HepG2 (cell line): ENCODE measurements around the gene HSDL1. TPM values are rescaled to one million over a fixed set of nuclear protein-coding genes. Genes with fewer than 3 reads are reported as not detected.

ENCODE experiments used
- ATAC-seq: fragments of 200-7000 bp; cut with Tn5 transposase; 3 replicates; pipeline ENCODE4 v1.9.1; 2020; ENCODE audit warnings: mild to moderate bottlenecking, moderate library complexity
- BruUV-seq: library from RNA; stranded (reverse); fragments of 400-500 nt; replicated peaks from 2 replicates; lab custom pipeline; 2021; lab: Mats Ljungman, UMichigan
- CTCF ChIA-PET: fragments of 300-600 bp; formaldehyde crosslinking; extraction: SDS; loops from one replicate; lab custom pipeline; 2021; ENCODE audit warnings: low total read pairs, inconsistent platforms, low intra/inter-chr PET ratio; lab: Yijun Ruan, JAX
- POLR2A ChIA-PET: fragments of 350-600 bp; sonication (Branson Sonifier 250); formaldehyde crosslinking; loops from one replicate; lab custom pipeline; 2020; ENCODE audit warnings: antibody characterized with exemption, inconsistent platforms; lab: Yijun Ruan, JAX
- DNase-seq: peaks from one replicate; pipeline ENCODE4 v3.0.0-alpha.2; 2015; ENCODE audit warnings: low spot score
- FAIRE-seq: peaks from 3 replicates; lab custom pipeline; 2011; peaks lifted over from hg19 to GRCh38; lab: Jason Lieb, UNC
- H2AFZ ChIP-seq: one replicate; pipeline ENCODE4 v1.6.1; 2011; ENCODE audit warnings: low read length, inconsistent platforms
- H3K27ac ChIP-seq: fragments of 300-600 bp; 3 replicates; pipeline ENCODE4 v1.8.0; 2011; ENCODE audit warnings: mixed run types, mild to moderate bottlenecking, mixed read lengths, low read length, inconsistent platforms; ENCODE audit not compliant: insufficient read depth; ENCODE audit errors: extremely low read length
- H3K27me3 ChIP-seq, 2 experiments: fragments of 200-600 bp in 1 of 2; 2 replicates in 1 of 2; 3 replicates in 1 of 2; pipeline versions ENCODE4 v1.6.0 to v1.8.0; 2011; ENCODE audit warnings: low read length in 2 of 2, mild to moderate bottlenecking in 2 of 2, moderate library complexity in 2 of 2, inconsistent platforms in 1 of 2; ENCODE audit not compliant: insufficient read depth in 2 of 2, control insufficient read depth in 1 of 2
- H3K36me3 ChIP-seq, 2 experiments: fragments of 200-600 bp in 1 of 2; replicated peaks in 1 of 2; 2 replicates in 1 of 2; 3 replicates in 1 of 2; pipeline versions ENCODE4 v1.5.1 to v1.8.0; 2011; ENCODE audit warnings: low read length in 2 of 2, inconsistent platforms in 1 of 2; ENCODE audit not compliant: insufficient read depth in 2 of 2, control insufficient read depth in 1 of 2
- H3K4me1 ChIP-seq: 2 replicates; pipeline ENCODE4 v1.5.1; 2012; ENCODE audit warnings: low read length, inconsistent platforms; ENCODE audit not compliant: insufficient read depth
- H3K4me2 ChIP-seq: 2 replicates; pipeline ENCODE4 v1.6.0; 2011; ENCODE audit warnings: low read depth, low read length, inconsistent platforms
- H3K4me3 ChIP-seq, 3 experiments: fragments of 200-600 bp in 1 of 3; sonication (generic), shearing (Covaris generic) in 1 of 3; replicated peaks in 1 of 3; 2 replicates each; pipeline ENCODE4 v1.5.1; 2011 to 2016; ENCODE audit warnings: low read length in 3 of 3, inconsistent platforms in 2 of 3, low read depth in 2 of 3, mild to moderate bottlenecking in 2 of 3, control low read depth in 1 of 3, mixed read lengths in 1 of 3; ENCODE audit not compliant: insufficient read depth in 1 of 3
- H3K79me2 ChIP-seq: one replicate; pipeline ENCODE4 v1.6.1; 2011; ENCODE audit warnings: low read length, inconsistent platforms; ENCODE audit not compliant: insufficient read depth
- H3K9ac ChIP-seq: 2 replicates; pipeline ENCODE4 v1.6.0; 2011; ENCODE audit warnings: mild to moderate bottlenecking, low read depth, low read length, inconsistent platforms; ENCODE audit not compliant: insufficient read depth
- H3K9me3 ChIP-seq: 2 replicates; pipeline ENCODE4 v1.5.1; 2012; ENCODE audit warnings: mild to moderate bottlenecking, low read length
- H4K20me1 ChIP-seq: 2 replicates; pipeline ENCODE4 v1.6.0; 2011; ENCODE audit warnings: inconsistent platforms, mild to moderate bottlenecking, low read length, moderate library complexity; ENCODE audit not compliant: insufficient read depth
- BCL6 ChIP-seq: IDR thresholded peaks from 2 replicates; pipeline ENCODE4 v1.6.1; 2016; ENCODE audit warnings: missing genetic modification reagents, missing compliant biosample characterization
- EZH2 ChIP-seq: conservative IDR thresholded peaks from 2 replicates; pipeline ENCODE4 v1.6.1; 2012; ENCODE audit warnings: mild to moderate bottlenecking, low read depth, low read length, moderate library complexity
- HDAC6 ChIP-seq: fragments of 200-600 bp; sonication (generic); IDR thresholded peaks from 2 replicates; pipeline ENCODE4 v1.7.0; 2017; ENCODE audit warnings: mild to moderate bottlenecking, antibody characterized with exemption, low read length, low read depth
- HNRNPLL ChIP-seq: fragments of 200-400 bp; formaldehyde crosslinking; IDR thresholded peaks from 2 replicates; pipeline ENCODE4 v1.6.1; 2017; ENCODE audit warnings: mild to moderate bottlenecking, low read depth, low read length; ENCODE audit not compliant: poor library complexity, severe bottlenecking
- PAF1 ChIP-seq: IDR thresholded peaks from 2 replicates; pipeline ENCODE4 v1.6.1; 2016; ENCODE audit warnings: missing genetic modification reagents, missing compliant biosample characterization
- PAX8 ChIP-seq: sonication (generic); formaldehyde crosslinking; IDR thresholded peaks from 2 replicates; pipeline ENCODE4 v1.8.0; 2022; ENCODE audit warnings: mild to moderate bottlenecking, missing genetic modification reagents, borderline replicate concordance
- SMAD1 ChIP-seq: sonication (generic); formaldehyde crosslinking; IDR thresholded peaks from 2 replicates; pipeline ENCODE4 v1.4.0; 2020; ENCODE audit warnings: missing genetic modification reagents, low read depth, mild to moderate bottlenecking, borderline replicate concordance
- SP1 ChIP-seq, 2 experiments: fragments of 450-650 bp in 1 of 2; sonication (generic) in 1 of 2; formaldehyde crosslinking in 1 of 2; IDR thresholded peaks; 2 replicates each; pipeline versions ENCODE4 v1.4.0 to v1.6.1; 2016 to 2020; ENCODE audit warnings: missing genetic modification reagents in 1 of 2
- SYNCRIP ChIP-seq: fragments of 200-400 bp; formaldehyde crosslinking; IDR thresholded peaks from 2 replicates; pipeline ENCODE4 v1.6.1; 2018; ENCODE audit warnings: mild to moderate bottlenecking, low read depth, low read length; ENCODE audit not compliant: insufficient read depth
- ZNF251 ChIP-seq: sonication (generic); formaldehyde crosslinking; IDR thresholded peaks from 2 replicates; pipeline ENCODE4 v1.9.0; 2021; ENCODE audit warnings: mild to moderate bottlenecking, missing genetic modification reagents
- ZNF263 ChIP-seq: sonication (generic); formaldehyde crosslinking; IDR thresholded peaks from 2 replicates; pipeline ENCODE4 v1.4.0; 2020; ENCODE audit warnings: missing genetic modification reagents
- ZNF550 ChIP-seq: sonication (generic); formaldehyde crosslinking; IDR thresholded peaks from 2 replicates; pipeline ENCODE4 v1.4.0; 2020; ENCODE audit warnings: mild to moderate bottlenecking, missing genetic modification reagents, borderline replicate concordance
- WGBS: methylation state at CpG from one replicate; pipeline ENCODE4 v1.1.6; 2017; ENCODE audit warnings: low lambda C conversion rate; 5-methylcytosine and 5-hydroxymethylcytosine counted together
- in situ Hi-C: cut with HindIII; loops from 2 replicates; pipeline ENCODE4 v1.10.0; 2017; ENCODE audit warnings: low pct_unique_long_range_greater_than_20kb; ENCODE audit not compliant: extremely low pct_ligation_motif_present
- intact Hi-C: fragments of 100-400 bp; cut with micrococcal nuclease; formaldehyde crosslinking; loops from one replicate; pipeline ENCODE4 v1.10.0; 2022; ENCODE audit not compliant: unreplicated experiment
- polyA plus RNA-seq, 8 experiments: library from polyadenylated mRNA; depleted of rRNA in 3 of 8; stranded (reverse) in 7 of 8; unstranded in 1 of 8; fragments of >200 nt; fragmentation: Illumina TruSeq in 4 of 8; extraction: Trizol in 4 of 8; gene quantifications; 2 replicates each; pipeline versions ENCODE4 v1.2.1 to v1.2.3, GENCODE V29; 2011 to 2016; ENCODE audit warnings: low read depth in 4 of 8, missing spikeins in 1 of 8, mixed read lengths in 1 of 8; ENCODE audit not compliant: insufficient read depth in 1 of 8
- total RNA-seq, 5 experiments: library from RNA; depleted of rRNA; stranded (reverse); fragments of >200 nt; fragmentation: Illumina TruSeq; extraction: Trizol; gene quantifications; 2 replicates each; pipeline ENCODE4 v1.2.3, GENCODE V29; 2016; ENCODE audit warnings: low read depth in 1 of 5
- TF ChIP-seq, protein P1 (sequence below): sonication (generic); formaldehyde crosslinking; IDR thresholded peaks from 2 replicates; pipeline ENCODE4 v1.5.0; 2020; ENCODE audit warnings: mild to moderate bottlenecking, missing genetic modification reagents
- TF ChIP-seq, protein P2 (sequence below): sonication (generic); formaldehyde crosslinking; IDR thresholded peaks from 2 replicates; pipeline ENCODE4 v1.8.0; 2023; ENCODE audit warnings: mild to moderate bottlenecking, missing genetic modification reagents

Gene HSDL1
- total and polyA plus RNA-seq, 2 of the 13 experiments (the other 11 are each of a cell fraction or from before 2014, with no cell fraction given) = 49.2 to 49.7 TPM

- FAIRE-seq = no peak
- Histone ChIP-seq H3K9ac (no peak overlapping the region), H3K27ac (no peak overlapping the region)
- in situ Hi-C loops = no loop called here
- peak; percentile 76; the same call in 1 of the 2 replicates for TF ChIP-seq EZH2
- TF ChIP-seq, protein P1, sequence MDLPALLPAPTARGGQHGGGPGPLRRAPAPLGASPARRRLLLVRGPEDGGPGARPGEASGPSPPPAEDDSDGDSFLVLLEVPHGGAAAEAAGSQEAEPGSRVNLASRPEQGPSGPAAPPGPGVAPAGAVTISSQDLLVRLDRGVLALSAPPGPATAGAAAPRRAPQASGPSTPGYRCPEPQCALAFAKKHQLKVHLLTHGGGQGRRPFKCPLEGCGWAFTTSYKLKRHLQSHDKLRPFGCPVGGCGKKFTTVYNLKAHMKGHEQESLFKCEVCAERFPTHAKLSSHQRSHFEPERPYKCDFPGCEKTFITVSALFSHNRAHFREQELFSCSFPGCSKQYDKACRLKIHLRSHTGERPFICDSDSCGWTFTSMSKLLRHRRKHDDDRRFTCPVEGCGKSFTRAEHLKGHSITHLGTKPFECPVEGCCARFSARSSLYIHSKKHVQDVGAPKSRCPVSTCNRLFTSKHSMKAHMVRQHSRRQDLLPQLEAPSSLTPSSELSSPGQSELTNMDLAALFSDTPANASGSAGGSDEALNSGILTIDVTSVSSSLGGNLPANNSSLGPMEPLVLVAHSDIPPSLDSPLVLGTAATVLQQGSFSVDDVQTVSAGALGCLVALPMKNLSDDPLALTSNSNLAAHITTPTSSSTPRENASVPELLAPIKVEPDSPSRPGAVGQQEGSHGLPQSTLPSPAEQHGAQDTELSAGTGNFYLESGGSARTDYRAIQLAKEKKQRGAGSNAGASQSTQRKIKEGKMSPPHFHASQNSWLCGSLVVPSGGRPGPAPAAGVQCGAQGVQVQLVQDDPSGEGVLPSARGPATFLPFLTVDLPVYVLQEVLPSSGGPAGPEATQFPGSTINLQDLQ (CRISPR knock-in tag) = no peak
- TF ChIP-seq, all 625 proteins: peak for 1
- Histone ChIP-seq H3K79me2 (no peaks in the 10 kb centered on the region), H3K4me1 (no peaks in the 10 kb centered on the region), H3K9me3 (no peaks in the 10 kb centered on the region), H3K36me3 (no peaks in the 10 kb centered on the region), H4K20me1 (no peaks in the 10 kb centered on the region; the same call in 1 of the 2 replicates), H3K4me2 (no peak overlapping the region), H3K4me3 (no peak overlapping the region), H3K27me3 (peaks cover 4 to 79% of the 10 kb centered on the region in 2 experiments), H2AFZ (no peak overlapping the region)
- DNase-seq (no peak), ATAC-seq (peak; percentile 34; the same call in 1 of the 3 replicates)
- intact Hi-C loops = no loop called here
- 28% methylated on average over 3 of the region's 10 CpGs for WGBS
- CTCF ChIA-PET = no interaction called here
- BruUV-seq = no TSS peak
- POLR2A ChIA-PET = no interaction called here
Measured at GRCh38 chr16:84161037-84161436, 16.1 kb upstream of the HSDL1 start.

DNA sequence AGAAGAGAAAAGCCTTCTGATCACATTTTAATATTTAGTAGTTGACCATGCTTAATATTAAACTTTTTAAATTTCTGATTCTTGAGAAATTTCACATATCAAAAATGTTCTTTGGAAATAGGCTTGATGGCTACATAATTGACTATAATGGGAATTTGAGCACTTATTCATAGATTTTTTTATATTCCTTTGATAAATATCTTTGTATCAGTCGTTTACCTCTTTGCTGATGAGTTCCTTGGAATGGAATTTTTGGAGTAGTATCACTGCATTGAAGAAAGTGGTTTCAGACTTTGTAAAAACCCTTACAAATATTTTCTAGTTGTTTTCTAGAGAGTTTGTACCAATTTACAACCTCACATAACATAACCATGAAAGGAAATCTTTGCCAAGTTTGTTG, 14.8 kb upstream of the HSDL1 start:
- POLR2A ChIA-PET = no interaction called here
- no peak for DNase-seq
- H3K4me2 ChIP-seq = no peak overlapping the region
- 3% methylated on average over 1 of the region's 1 CpG for WGBS
- no TSS peak for BruUV-seq
- in situ Hi-C loops (no loop called here), intact Hi-C loops (no loop called here)
- H3K9ac ChIP-seq = no peak overlapping the region
- H3K4me1 ChIP-seq = peaks cover 6% of the 10 kb centered on the region; the same call in 1 of the 2 replicates
- CTCF ChIA-PET = no interaction called here
- no peaks in the 10 kb centered on the region for H3K79me2 ChIP-seq
- H4K20me1 ChIP-seq = no peaks in the 10 kb centered on the region; the same call in 1 of the 2 replicates
- peaks cover 4 to 77% of the 10 kb centered on the region in 2 experiments for H3K27me3 ChIP-seq
- no peak overlapping the region for H2AFZ ChIP-seq
- no peak for ATAC-seq
- H3K4me3 ChIP-seq = no peak overlapping the region
- no peak for FAIRE-seq
- H3K9me3 ChIP-seq = no peaks in the 10 kb centered on the region
- no peak overlapping the region for H3K27ac ChIP-seq
- H3K36me3 ChIP-seq = no peaks in the 10 kb centered on the region
- TF ChIP-seq PAF1 (CRISPR knock-in tag) = no peak
- TF ChIP-seq BCL6 = no peak
- no peak for TF ChIP-seq HDAC6
- TF ChIP-seq, protein P2, sequence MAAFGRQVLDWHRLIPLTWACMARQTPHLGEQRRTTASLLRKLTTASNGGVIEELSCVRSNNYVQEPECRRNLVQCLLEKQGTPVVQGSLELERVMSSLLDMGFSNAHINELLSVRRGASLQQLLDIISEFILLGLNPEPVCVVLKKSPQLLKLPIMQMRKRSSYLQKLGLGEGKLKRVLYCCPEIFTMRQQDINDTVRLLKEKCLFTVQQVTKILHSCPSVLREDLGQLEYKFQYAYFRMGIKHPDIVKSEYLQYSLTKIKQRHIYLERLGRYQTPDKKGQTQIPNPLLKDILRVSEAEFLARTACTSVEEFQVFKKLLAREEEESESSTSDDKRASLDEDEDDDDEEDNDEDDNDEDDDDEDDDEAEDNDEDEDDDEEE (CRISPR knock-in tag) = no peak
- TF ChIP-seq SMAD1 (CRISPR knock-in tag) = no peak
- no peak for TF ChIP-seq SP1 (IDR thresholded peaks at IDR 0.05)
- no peak for TF ChIP-seq SP1 (CRISPR knock-in tag; IDR thresholded peaks at IDR 0.05)
- no peak for TF ChIP-seq ZNF263 (CRISPR knock-in tag)
- no peak for TF ChIP-seq PAX8
- no peak for TF ChIP-seq ZNF251
- no peak for TF ChIP-seq HNRNPLL
- no peak for TF ChIP-seq ZNF550 (CRISPR knock-in tag)
- no peak for TF ChIP-seq SYNCRIP
